T47D (cell line): ENCODE measurements around the gene LRFN5.

Experiments used
- DNase-seq, 2 experiments: peaks; one replicate each; pipeline versions ENCODE4 v3.0.0 to v3.0.0-alpha.2; 2011 to 2012; ENCODE audit warnings: low read depth in 1 of 2, low spot score in 1 of 2
- JUND ChIP-seq: IDR thresholded peaks from 2 replicates; pipeline ENCODE4 v1.6.1; 2012; ENCODE audit warnings: low read depth
- in situ Hi-C: cut with HindIII; loops from 2 replicates; pipeline ENCODE4 v1.10.0; 2016; ENCODE audit warnings: low sequenced_read_pairs, low pct_unique_long_range_greater_than_20kb

LRFN5 gene

DNA sequence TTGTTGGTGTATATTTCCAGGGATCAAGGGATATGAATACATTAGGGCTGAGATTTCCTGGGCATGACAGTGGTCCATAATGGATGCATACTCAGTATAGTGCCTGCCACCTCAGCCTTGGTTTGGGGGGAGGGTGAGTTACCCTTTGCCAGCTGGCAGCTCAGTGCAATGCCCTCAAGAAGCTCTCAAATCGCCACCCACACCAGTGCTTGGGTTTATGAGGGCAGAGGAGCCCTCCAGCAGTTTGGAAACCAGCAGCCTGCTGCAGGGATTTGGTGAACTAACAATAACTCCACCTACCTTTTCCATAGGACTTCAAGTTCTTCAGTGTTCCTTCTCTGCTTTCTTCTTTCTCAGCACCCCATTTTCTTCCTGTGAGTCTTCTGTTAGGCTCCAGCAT lies 218.9 kb downstream of the LRFN5 start:
- in situ Hi-C loops: no loop called here
- DNase-seq: no peak
- TF ChIP-seq JUND: no peak

DNA sequence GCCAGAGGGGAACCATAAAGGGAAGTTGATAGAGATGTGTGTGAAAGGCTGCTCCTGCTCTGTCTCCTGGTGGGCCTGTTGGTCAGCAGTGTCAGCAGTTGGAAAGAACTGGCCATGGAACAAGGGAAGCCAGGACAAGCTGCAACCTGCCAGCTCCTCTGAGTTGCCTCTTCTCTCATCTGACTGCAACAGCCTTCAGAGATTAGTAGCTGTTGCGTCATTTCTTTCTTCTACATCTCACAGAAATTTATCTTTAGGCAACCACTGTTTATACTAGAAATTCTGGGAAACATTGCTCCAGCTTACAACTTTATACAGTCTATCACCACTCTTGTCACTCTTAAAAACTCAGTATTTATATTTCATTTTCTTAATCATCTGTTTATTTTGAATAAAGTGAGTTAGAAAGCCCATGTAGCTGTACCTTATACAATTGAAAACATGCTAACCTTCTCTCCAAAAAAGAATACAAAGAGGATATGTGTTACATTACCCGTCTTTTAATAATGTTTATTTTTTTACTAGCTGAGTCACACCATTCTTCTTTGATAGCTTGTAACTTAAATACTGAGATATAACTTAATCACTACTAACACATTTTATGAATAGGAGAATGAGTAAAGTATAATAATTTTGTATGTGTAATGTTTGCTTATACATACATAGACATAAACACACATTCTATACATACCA lies 224.2 kb downstream of the LRFN5 start:
- no peak for TF ChIP-seq JUND

GRCh38 chr14:41839661-41840060 lies 233.0 kb downstream of the LRFN5 start:
- no peak for DNase-seq
- in situ Hi-C loops: no loop called here
- TF ChIP-seq JUND: no peak

More for the DNA sequence above, 224.2 kb downstream of the LRFN5 start:
- in situ Hi-C loops: no loop called here
- DNase-seq: no peak

GRCh38 chr14:41859336-41859735 lies 252.7 kb downstream of the LRFN5 start:
- in situ Hi-C loops: no loop called here
- no peak for DNase-seq
- TF ChIP-seq JUND: no peak

- no peak for TF ChIP-seq JUND
- no peak for DNase-seq
- in situ Hi-C loops: no loop called here
These were observed 253.9 kb downstream of the LRFN5 start for GRCh38 chr14:41860586-41860985.

DNA sequence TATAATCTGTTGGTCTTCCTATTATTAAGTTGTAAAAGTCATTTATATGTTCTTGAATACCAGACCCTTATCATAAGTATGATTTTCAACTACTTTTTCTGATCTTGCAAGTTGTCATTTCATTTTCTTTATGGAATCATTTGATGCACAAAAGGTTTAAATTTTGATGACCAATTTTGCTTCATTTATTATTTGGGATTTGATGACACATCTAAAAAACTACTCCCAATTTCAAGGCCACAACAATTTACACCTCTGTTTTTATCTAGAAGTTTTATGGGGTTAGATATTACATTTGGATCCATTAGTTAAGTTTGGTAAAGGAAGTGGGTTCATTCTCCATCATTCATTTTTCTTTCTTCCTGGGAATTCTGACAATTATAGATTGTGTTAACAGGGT lies 259.2 kb downstream of the LRFN5 start:
- no peak for DNase-seq
- TF ChIP-seq JUND: no peak
- in situ Hi-C loops: no loop called here

DNA sequence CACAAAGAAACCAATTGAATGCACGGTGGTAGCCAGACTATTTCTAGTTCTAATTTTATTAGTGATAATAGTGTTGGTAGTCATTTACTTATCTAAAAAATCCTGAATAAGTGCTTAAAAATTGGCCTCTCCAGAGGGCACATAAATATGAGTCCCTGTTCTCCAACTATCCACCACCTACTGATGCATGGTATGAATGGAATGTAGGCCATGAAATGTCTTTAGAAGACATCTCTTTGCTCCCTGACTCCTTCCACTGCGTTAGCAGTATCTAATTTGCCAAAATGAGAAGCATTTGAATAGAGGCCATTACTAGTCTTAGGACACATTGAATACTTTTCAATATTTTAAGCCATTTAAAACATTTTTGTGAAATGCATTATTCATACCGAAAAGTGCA lies 261.7 kb downstream of the LRFN5 start:
- DNase-seq: no peak
- in situ Hi-C loops: no loop called here
- no peak for TF ChIP-seq JUND

GRCh38 chr14:41872931-41873685 lies 266.4 kb downstream of the LRFN5 start:
- in situ Hi-C loops: no loop called here
- no peak for DNase-seq
- TF ChIP-seq JUND: no peak

DNA sequence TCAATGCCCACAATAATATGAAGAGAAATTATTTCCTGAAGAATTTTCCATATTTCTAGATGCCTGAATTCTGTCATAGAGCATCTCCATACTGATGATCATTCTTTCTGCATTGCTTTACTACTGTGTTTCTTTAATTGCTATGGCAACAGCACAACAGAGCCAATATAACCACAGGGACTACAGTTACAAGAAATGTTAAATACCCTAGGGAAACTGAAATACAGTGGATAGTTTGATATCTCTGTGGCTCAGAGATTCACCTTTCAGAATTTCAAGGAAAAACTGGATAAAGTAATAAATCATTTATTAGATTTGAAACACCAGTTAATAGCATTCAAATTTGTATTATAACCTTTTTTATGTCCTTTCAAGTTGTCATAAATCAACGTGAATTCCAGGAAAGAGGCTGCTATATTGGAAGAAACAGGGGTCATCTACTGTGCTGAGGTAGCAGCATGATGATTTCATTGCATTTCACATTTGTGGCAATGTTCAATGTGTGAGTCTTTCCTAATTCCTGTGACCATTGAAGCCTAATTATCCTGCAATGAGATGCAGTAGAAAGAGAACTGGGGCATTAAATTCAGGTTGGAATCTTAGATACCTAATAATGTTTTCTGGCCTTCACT lies 267.1 kb downstream of the LRFN5 start:
- no peak for DNase-seq
- in situ Hi-C loops: no loop called here
- no peak for TF ChIP-seq JUND

DNA sequence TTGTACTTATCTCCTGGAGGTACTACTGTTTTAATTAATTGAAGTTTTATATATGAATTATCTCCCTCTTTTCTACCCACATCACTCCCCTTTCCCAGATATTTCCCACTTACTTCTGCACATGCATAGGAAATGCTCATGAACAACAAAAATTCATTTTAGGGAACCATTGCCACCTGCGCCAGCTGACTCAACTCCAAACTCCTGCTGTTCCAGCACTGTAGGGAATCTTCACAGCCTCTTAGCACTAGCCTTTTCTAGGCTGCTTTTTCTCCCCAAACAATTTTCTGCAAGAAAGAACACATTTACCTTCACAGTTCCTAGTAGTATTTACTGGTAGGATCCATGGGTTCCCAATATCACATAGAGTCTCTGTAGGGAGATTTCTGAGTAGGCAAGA lies 268.4 kb downstream of the LRFN5 start:
- DNase-seq: no peak
- no peak for TF ChIP-seq JUND
- in situ Hi-C loops: no loop called here

DNA sequence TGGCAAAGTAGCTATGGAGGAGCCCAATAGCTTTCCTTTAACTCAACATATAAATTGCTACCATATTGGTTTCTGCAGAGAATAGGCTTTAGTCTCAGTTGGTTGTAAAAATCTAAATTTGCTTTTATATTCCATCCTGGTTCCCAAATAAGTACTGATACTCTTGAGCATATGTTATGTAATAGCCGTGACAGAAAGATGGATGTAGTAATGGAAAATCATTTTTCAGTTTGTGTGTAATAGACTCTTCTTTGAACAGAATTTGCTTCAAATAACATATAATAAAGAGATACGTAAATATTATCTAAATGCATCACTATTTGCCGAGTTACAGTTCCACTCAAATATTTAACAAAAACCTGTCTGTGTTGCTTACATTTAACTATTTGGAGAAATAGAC lies 271.6 kb downstream of the LRFN5 start:
- no peak for TF ChIP-seq JUND
- in situ Hi-C loops: no loop called here
- no peak for DNase-seq

- no peak for TF ChIP-seq JUND
- peak in 1 of 2 experiments; percentile 27 for DNase-seq
- in situ Hi-C loops: no loop called here
These were observed 284.9 kb downstream of the LRFN5 start for GRCh38 chr14:41891624-41892023.

GRCh38 chr14:41899416-41899815 lies 292.7 kb downstream of the LRFN5 start:
- DNase-seq: no peak
- TF ChIP-seq JUND: no peak

More at GRCh38 chr14:41899416-41899815, 292.7 kb downstream of the LRFN5 start:
- in situ Hi-C loops: no loop called here
